UCSD-AML1 (cell line): Measurements from ENCODE around the gene KRT24.

Experiments
- DNase-seq: peaks from one replicate; lab custom pipeline; 2025; ENCODE audit not compliant: unreplicated experiment; lab: John Stamatoyannopoulos, UW

KRT24 gene

GRCh38 chr17:40695874-40696472, 7.6 kb downstream of the KRT24 start:
- DNase-seq = no peak

DNA sequence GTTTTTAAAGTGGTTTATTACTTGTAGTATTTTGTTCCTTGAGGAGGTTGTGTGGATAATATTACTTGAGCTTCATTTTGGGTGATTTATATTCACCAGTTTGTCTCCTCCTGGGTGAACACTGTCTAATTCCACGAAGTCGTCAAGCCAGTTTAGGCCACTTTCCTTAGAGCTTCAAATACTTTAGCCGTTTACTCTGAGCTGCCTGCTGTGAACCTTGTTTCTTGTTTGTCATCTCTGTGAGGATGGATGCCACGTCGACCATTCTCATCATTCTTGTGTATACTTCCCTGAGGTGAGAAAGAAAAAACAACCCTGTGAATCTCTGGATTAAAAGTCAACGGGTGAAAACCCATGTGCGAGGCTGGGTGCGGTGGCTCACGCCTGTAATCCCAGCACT, 9.0 kb downstream of the KRT24 start:
- no peak for DNase-seq

- no peak for DNase-seq
These were observed 16.4 kb downstream of the KRT24 start for GRCh38 chr17:40687106-40687505.

GRCh38 chr17:40686192-40686591, 17.4 kb downstream of the KRT24 start:
- no peak for DNase-seq

DNA sequence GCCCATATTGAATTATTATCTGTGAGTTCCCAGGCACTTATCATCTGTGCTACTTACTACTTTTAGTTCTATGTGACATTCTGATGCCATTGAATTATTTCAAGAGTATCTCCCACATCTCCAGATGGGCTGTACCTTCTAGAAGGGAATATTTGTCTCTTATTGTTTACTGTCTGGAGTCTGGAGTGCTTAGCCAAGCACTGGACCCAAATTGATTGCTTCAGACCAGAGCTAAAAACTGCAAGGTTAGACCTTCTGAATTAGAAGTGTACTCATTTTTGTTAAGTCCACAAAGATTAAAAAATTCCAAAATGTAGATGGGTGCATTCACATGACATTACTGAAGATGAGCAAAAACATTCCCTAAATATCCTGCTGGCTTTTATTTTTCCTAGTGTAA, 22.6 kb downstream of the KRT24 start:
- no peak for DNase-seq

DNA sequence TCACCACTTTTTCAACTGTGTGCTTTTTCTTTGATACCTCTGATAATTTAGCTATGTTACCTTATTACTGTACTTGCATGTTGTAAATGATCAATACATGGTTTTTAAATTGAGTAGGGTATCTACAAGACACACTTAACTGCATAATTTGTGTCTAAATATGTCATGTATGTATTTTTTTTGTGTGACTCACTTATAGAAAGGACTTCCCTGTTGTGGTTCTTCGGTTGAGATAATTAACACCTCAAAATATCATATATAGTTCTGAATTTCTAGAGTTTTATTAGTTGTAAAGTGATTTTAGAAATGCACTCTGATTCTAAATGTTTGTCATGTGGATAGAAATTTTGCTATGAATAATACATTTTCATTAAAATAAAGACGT, 24.0 kb downstream of the KRT24 start:
- no peak for DNase-seq

GRCh38 chr17:40678902-40679522, 24.5 kb downstream of the KRT24 start:
- DNase-seq = no peak

DNA sequence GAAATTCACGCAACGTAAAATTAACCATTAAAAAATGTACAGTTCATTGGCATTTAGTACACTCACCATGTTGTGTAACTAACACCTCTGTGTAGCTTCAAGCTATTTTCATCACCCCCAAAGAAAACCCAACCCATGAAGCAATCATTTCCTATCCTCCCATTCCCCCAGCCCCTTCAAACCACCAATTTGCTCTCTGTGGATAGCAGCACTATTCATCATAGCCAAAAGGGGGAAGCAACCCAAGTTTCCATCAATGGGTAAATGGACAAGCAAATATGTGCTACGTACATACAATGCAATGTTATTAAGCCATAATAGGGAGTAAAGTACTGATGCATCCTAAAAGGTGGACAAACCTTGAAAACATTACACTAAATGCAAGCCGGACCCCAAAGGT, 27.6 kb downstream of the KRT24 start:
- DNase-seq = no peak

DNA sequence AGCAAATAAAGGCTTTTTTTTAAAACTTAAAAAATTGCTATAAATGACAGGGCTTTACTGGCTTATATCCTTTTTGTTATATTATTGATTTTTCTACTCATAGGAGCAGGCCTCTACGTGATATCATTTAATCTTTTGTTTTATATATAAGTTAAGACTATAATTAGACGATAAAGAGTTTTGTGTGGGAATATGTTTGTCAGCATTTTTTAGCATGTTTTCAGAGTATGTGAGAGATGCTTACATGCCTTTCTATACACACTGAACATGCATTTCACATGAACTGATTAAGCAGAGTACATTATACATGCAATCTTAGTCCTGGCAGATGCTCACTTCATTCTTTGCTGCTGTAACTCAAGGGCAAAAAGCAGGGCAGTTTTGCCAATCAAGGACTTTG, 30.9 kb downstream of the KRT24 start:
- no peak for DNase-seq

GRCh38 chr17:40671282-40671681, 32.3 kb downstream of the KRT24 start:
- no peak for DNase-seq

DNA sequence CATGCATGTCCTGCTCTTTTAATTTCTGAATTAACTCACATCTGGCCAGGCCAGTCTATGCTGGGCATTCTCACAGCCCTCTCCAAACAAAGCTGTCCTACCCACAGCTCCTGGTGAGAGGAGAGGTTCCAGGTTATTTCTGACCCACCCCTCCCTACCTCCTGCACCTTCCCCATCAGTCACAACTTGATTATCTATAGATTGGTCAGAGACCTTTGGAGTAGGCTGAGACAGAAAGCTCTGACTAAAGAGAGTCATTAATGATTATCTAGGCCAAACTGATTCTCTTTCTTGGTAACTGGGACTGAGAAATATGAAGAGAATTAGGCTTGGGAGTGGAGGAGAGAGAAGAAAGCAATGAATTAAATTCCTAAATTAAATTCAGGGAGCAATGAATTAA, 37.2 kb downstream of the KRT24 start:
- no peak for DNase-seq

DNA sequence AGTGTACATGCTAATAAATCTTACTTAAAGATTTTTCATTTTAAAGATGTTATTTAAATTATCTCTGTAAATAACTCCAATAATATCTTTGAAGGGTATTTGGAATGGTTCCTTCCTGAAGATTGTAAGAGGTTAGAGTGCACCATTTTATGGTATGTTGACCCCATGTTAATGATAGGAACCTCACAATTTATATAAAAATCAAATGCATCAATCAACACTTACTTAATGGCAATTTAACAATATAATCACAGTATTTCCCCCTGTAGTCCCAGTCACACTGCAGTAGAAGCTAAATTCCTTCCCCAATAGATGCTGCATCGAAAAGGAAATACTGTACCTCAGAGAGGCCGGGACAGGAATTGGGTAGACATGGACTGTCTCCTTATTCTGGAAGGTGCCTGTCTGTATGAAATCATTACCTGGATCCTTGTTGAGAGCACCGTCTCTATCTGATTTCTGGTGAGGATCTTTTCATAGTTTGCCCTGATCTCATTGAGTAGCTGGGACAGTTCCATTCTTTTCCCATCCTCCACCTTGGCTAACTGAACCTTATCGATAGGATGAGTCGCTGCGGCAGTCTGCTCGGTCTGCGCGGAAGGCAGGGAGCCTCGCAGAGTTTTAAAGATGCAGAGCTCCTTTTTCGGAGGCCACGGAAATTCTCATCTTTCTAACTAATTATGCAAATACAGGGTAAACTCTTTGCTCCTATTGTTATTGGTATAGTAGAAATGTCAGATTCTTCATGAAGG, 38.8 kb downstream of the KRT24 start, which contains the start of gene KRT222:
Gene KRT222 (minus strand): TSS at position 596 of the 752 bp plus-strand sequence. CDS start 78 bp downstream, at position 518.
- DNase-seq = no peak

GRCh38 chr17:40663252-40663651, 40.3 kb downstream of the KRT24 start:
- DNase-seq = no peak

DNA sequence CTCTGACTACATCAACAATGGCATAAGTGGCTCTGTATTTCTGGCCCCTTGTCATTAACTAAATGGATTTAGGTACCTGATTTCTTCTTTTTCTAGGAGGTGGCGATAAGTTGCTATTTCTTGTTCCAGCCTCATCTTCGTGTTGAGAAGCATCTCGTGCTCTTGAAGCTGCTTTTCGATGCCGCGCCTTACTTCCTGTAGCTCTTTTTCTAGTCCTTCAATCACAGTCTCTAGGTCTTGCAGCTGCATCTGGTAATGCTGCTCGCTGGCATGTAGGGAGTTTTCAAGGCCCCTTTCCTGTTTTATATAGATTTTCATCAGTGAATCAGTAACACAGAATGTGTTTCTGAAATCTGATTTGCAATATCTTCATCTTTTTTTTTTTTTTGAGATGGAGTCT, 43.6 kb downstream of the KRT24 start:
- DNase-seq = no peak

DNA sequence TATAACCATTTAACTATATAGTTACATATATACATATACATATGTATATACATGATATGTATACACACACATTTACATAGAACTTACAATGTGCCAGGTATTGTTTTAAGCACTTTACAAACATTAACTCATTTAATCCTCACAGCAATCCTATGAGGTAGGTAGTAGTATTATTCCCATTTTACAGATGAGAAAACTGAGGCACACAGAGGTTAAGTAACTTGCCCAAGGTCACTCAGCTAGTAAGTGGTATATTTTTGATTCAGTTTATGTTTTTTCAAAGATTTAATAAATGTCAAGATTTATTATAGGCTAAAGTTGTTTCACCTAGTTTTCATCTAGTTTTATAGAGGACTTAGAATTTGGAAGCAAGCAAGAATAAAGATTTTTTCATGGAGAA, 45.2 kb downstream of the KRT24 start:
- no peak for DNase-seq

GRCh38 chr17:40651939-40652338, 51.6 kb downstream of the KRT24 start:
- no peak for DNase-seq

- DNase-seq = no peak
These were observed 55.1 kb downstream of the KRT24 start for GRCh38 chr17:40648384-40648968.
